SJSA1 (cell line): Measurements from ENCODE around the gene ANKRD44. TPM values are rescaled to one million over a fixed set of nuclear protein-coding genes. Genes with fewer than 3 reads are reported as not detected.

ENCODE experiments used
- DNase-seq, 2 experiments: peaks; one replicate each; pipeline ENCODE4 v3.0.0-alpha.2; 2015 to 2020; ENCODE audit warnings: low spot score in 2 of 2, low read depth in 1 of 2
- H3K27ac ChIP-seq: fragments of 250-450 bp; sonication (Bioruptor Pico); 2 replicates; pipeline ENCODE4 v1.5.1; 2020; ENCODE audit warnings: mild to moderate bottlenecking, moderate library complexity
- H3K27me3 ChIP-seq: fragments of 250-450 bp; sonication (Bioruptor Pico); replicated peaks from 2 replicates; pipeline ENCODE4 v1.5.1; 2020; ENCODE audit warnings: mild to moderate bottlenecking, moderate library complexity
- H3K36me3 ChIP-seq: fragments of 250-450 bp; sonication (Bioruptor Pico); 2 replicates; pipeline ENCODE4 v1.5.1; 2020; ENCODE audit warnings: mild to moderate bottlenecking
- H3K4me1 ChIP-seq: fragments of 250-450 bp; sonication (Bioruptor Pico); replicated peaks from 2 replicates; pipeline ENCODE4 v1.6.1; 2021; ENCODE audit warnings: mild to moderate bottlenecking
- H3K4me3 ChIP-seq: fragments of 250-450 bp; sonication (Bioruptor Pico); 2 replicates; pipeline ENCODE4 v1.5.1; 2020; ENCODE audit warnings: mild to moderate bottlenecking
- H3K9me3 ChIP-seq: fragments of 250-450 bp; sonication (Bioruptor Pico); replicated peaks from 2 replicates; pipeline ENCODE4 v1.5.1; 2020; ENCODE audit warnings: mild to moderate bottlenecking
- total RNA-seq: library from RNA; depleted of rRNA; stranded (reverse); fragments of >200 nt; shearing (Covaris generic); gene quantifications from 2 replicates; pipeline ENCODE4 v1.2.3, GENCODE V29; 2014

ANKRD44 gene
- total RNA-seq, 1 experiment from 2014 or later: 15.5 TPM

DNA sequence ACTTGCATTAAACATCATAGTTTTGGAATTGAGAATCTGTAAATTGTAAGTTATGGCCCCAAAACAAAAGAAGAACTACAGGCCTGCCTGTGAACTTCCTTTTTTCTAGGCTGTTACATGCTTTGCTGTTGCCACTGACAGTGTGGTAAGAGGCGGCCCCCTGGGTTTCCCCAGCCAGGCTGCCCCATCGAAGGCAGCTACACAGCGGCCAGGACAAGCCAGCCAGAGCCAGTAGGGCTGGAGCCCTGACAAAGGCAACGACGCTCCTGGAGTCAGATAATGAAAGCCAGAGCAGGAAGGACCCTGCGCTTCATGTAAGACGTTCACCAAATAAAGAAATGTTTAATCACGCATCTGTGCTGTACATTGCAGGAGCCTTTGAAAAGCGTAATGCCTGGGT, 55.0 kb downstream of the ANKRD44 start:
- Histone ChIP-seq H3K27me3 (no peaks in the 10 kb centered on the region), H3K27ac (peak overlapping the region; percentile 27), H3K9me3 (no peaks in the 10 kb centered on the region), H3K36me3 (no peaks in the 10 kb centered on the region), H3K4me3 (no peak overlapping the region), H3K4me1 (peaks cover 20% of the 10 kb centered on the region)
- peak; percentile 57 to 64 for DNase-seq

DNA sequence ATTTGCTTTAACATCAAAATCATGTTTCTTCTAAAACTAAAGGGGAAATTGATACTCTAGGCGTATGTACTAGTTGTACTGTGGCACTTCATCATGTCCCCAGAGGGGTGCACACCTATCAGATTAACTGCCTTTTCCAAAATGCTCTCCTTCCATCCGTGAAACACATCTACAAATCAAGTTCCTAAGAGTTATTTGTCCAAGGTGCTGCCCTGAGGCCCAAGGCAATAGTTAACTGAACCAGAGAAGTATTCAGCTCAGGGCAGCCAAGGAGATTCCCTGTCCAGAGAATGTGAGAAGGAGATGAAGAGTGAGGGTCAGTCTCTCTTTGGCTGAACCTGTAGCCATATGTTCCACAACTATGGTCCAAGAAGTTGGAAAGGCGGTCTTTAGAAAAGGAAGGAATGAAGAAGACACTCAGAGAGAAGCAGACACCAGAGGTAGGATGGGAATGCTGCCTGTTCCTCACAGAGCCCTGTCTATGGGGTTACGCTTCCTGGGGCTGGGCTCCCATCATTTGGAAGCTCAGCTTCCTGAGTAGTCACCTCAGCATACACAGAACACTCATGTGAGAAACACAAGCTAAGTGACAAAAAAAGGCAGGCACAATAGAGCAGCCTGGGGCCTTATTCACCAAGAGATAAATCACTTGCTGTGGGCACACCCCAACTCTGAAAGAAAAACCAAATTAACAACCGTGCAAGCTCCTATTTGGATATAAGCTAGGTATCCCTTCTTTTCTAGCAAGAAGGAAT, 55.6 kb downstream of the ANKRD44 start:
- Histone ChIP-seq H3K9me3 (no peaks in the 10 kb centered on the region), H3K27ac (0 out of 2 replicates have a peak overlapping the region, but pooled peaks have one; percentile 27), H3K4me3 (no peak overlapping the region), H3K27me3 (no peaks in the 10 kb centered on the region), H3K36me3 (no peaks in the 10 kb centered on the region), H3K4me1 (peaks cover 20% of the 10 kb centered on the region)
- DNase-seq: no peak

DNA sequence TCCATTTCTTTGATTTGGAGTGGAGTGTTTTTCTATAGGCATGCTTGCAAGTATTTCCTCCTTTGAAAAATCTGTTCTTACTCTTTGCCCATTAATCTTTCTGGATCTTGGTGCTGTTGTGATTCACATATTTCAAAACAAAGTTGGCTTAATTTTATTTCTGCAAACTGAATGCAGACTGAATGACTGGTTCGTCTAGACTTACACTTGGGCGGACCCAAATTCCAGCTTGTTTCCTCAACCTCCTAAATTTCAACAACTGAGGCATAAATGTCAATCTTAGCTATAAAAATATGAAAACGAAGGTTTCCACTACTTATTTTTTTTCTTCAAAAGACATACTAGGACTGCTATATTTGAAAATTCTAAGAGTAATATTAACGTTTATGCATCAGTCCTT, 59.0 kb downstream of the ANKRD44 start:
- Histone ChIP-seq H3K36me3 (no peaks in the 10 kb centered on the region), H3K4me3 (no peak overlapping the region), H3K9me3 (no peaks in the 10 kb centered on the region), H3K4me1 (peaks cover 20% of the 10 kb centered on the region), H3K27me3 (no peaks in the 10 kb centered on the region), H3K27ac (no peak overlapping the region)
- DNase-seq: no peak

DNA sequence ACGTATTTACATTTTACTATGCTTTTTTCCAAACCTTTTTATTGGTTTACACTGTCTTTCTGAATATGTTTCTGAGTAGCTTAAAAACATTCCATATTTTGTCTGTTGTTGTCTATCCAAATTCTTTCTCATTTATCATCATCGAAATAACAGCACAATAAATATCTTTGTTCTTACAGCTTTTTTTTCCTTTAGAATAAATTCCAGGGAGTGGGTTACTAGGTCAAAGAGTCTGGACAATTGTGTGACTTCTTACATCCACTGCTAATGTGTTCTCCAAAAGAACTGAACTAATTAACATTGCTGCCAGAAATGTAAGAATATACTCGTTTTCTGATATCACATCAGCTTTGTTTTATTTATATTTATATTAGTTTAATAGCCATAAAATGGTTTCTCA, 59.4 kb downstream of the ANKRD44 start:
- H3K27ac ChIP-seq: no peak overlapping the region
- no peak for DNase-seq
- peaks cover 20% of the 10 kb centered on the region for H3K4me1 ChIP-seq
- no peaks in the 10 kb centered on the region for H3K36me3 ChIP-seq
- H3K9me3 ChIP-seq: no peaks in the 10 kb centered on the region
- H3K27me3 ChIP-seq: no peaks in the 10 kb centered on the region
- H3K4me3 ChIP-seq: no peak overlapping the region

DNA sequence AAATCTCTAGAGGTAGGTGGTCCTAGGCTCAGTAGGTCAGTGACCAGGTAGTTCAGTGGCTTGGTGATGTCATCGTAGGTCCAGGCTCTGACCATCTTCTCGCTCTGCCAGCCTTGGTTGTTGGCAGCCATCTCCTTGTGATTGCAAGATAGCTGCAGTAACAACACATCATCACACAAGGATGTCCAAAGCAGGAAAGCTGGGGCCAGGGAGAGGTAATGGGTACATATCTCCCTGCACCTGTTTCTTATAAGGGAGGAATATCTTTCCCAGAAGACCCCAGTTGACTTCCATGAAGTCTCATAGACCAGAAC, 60.5 kb downstream of the ANKRD44 start:
- Histone ChIP-seq H3K27ac (no peak overlapping the region), H3K4me1 (peaks cover 13% of the 10 kb centered on the region), H3K9me3 (no peaks in the 10 kb centered on the region), H3K27me3 (no peaks in the 10 kb centered on the region), H3K36me3 (no peaks in the 10 kb centered on the region), H3K4me3 (no peak overlapping the region)
- DNase-seq: no peak

DNA sequence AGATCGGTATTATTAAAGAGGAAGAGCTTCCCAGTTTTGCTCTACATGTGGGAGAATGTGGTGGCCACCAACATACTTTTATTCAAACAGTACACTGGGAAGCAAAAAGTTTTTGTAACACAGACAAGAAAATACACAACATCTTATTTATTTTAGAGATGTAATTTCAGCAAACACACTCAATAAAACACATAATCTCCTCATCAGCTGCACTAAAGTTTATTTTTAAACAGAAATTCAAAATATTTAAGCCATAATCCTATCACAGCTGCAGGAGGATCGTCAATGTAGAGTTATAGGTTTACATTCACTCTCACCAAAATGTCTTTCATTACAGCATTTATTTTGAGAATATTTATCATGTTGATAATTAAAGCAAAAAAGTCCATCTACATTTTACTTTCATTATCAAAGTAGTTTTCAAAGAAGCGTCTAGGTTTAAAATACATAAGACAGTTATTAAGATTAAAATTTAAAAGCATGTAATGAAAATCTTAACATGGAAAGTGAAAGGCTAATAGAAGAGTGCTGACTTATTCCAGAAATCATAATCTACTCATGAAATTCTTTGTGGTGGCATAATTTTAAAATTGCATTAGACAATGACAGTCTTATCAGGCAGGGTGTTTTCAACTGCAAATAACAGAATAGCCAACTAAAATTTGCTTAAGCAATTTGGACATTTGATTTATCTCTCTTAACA, 61.0 kb downstream of the ANKRD44 start:
- no peaks in the 10 kb centered on the region for H3K27me3 ChIP-seq
- H3K9me3 ChIP-seq: no peaks in the 10 kb centered on the region
- H3K4me1 ChIP-seq: peaks cover 9% of the 10 kb centered on the region
- H3K36me3 ChIP-seq: no peaks in the 10 kb centered on the region
- no peak overlapping the region for H3K4me3 ChIP-seq
- no peak overlapping the region for H3K27ac ChIP-seq
- DNase-seq: no peak

DNA sequence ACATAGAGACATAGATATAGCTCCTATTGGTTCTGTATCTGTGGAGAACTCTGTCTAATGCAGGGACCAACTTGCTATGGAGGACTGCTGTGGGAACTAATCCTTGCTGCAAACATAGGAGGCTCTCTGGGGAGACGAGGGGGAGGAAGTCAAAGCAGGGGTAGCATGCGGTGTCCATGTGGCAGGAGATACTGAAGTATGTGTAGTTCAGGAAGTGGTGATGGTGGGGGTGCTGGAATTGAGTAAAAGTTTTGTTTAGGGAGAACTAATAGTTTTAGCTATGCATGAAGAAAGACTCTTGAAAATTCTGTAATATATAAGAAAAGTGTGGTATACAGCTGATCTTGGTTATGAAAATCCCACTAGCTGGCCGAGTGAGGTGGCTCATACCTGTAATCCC, 62.0 kb downstream of the ANKRD44 start:
- no peak overlapping the region for H3K27ac ChIP-seq
- no peaks in the 10 kb centered on the region for H3K36me3 ChIP-seq
- no peak overlapping the region for H3K4me3 ChIP-seq
- DNase-seq: no peak
- H3K9me3 ChIP-seq: no peaks in the 10 kb centered on the region
- no peaks in the 10 kb centered on the region for H3K27me3 ChIP-seq
- H3K4me1 ChIP-seq: peaks cover 9% of the 10 kb centered on the region

DNA sequence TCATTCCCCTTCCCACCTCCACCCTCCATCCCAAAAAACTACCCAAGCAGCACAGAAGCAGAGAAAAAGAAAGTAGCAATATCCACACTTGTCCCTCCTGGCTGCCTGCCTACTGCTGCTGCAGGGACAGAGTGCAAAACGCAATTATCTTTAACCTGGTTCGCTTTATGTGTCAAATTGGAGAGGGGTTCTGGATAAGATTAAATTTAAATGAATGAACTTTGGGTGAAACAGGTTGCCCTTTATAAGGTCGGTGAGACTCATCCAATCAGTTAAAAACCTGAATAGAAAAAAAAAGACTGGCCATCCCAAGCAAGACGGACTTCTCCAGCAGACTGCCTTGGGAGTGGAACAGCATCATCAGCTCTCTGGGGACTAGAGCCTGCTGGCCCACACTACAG, 62.6 kb downstream of the ANKRD44 start:
- Histone ChIP-seq H3K4me1 (peaks cover 9% of the 10 kb centered on the region), H3K27ac (no peak overlapping the region), H3K4me3 (no peak overlapping the region), H3K27me3 (no peaks in the 10 kb centered on the region), H3K36me3 (no peaks in the 10 kb centered on the region), H3K9me3 (no peaks in the 10 kb centered on the region)
- no peak for DNase-seq

DNA sequence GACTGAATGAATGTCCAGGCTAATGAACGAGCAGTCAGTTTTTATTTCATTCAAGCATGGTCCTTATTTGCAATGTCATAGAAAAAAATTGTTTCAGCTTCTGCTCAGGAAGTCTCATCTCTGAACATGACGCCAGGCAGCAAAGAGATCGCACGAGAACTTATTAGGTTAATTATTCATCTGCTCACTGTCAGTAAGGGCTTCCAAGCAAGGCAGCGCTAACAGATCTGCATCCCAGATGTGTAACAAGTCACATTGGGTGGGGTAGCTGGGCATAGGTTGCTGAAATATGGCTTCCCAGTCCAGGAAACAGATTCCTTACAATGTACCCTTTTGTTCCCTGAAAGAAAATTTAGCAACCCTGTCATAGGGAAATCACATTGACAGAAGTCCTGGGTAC, 63.5 kb downstream of the ANKRD44 start:
- Histone ChIP-seq H3K4me3 (no peak overlapping the region), H3K9me3 (no peaks in the 10 kb centered on the region), H3K36me3 (no peaks in the 10 kb centered on the region), H3K4me1 (peaks cover 7% of the 10 kb centered on the region), H3K27me3 (no peaks in the 10 kb centered on the region), H3K27ac (no peak overlapping the region)
- no peak for DNase-seq

DNA sequence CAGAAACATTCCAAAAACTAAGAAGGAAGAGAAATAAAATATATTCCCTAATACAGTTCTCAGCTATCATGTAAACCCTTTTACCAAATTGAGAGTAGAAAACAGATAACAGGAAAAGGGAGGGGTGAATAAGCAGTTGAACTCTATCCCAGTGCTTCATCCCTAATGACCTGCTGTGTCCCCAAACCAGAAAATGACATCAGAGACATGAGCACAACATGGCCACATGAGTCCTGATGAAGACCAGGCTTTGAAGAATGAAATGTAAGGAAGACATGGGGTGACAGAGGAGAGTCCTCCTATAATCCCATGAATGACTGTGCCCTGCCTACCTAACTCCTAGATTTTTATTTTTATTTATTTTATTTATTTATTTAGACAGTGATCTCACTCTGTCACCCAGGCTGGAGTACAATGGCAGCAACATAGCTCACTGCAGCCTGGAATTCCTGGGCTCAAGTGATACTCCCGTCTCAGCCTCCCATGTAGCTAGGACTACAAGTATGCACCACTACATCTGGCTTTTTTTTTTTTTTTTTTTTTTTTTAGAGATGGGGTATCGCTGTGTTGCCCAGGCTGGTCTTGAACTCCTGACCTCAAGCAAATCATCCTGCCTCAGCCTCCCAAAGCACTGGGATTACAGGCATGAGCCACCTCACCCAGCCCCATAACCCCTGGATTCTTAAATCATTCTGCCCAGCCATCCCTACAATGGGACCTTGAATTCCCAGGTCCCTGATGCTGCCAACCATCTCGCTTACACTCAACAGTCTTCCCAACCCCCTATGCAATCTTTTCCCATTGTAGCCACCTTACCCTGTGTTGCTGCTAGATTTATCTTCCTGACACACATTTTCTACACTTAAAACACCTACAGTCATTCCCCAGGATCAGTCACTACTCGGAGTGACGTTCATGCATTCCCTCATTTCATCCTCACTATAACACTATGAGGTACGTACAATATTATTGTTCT, 64.5 kb downstream of the ANKRD44 start:
- H3K4me1 ChIP-seq: peaks cover 7% of the 10 kb centered on the region
- peak; percentile 25 to 50 for DNase-seq
- no peaks in the 10 kb centered on the region for H3K36me3 ChIP-seq

DNA sequence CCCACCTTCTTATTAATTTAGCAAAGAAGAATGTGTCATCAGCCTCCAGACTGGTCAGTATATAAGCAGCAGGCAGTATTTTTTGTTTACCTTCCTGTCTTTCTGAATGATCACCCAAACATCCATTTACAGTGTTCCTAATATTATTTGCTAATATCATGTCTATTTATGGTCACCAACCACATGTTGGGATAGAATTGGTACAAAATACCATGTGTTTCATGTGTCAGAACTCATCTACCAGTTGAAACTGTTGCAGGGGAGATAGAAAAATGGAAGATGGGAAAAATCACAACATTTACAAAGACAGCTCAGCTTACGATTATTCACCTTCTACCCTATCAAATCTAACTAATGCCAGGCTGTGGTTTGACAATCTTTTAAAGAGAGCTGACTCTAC, 66.2 kb downstream of the ANKRD44 start:
- Histone ChIP-seq H3K36me3 (no peaks in the 10 kb centered on the region), H3K9me3 (no peaks in the 10 kb centered on the region), H3K27ac (no peak overlapping the region), H3K4me3 (no peak overlapping the region), H3K27me3 (no peaks in the 10 kb centered on the region), H3K4me1 (peaks cover 7% of the 10 kb centered on the region)
- DNase-seq: no peak

More for the DNA sequence above, 64.5 kb downstream of the ANKRD44 start:
- H3K9me3 ChIP-seq: no peaks in the 10 kb centered on the region
- H3K4me3 ChIP-seq: no peak overlapping the region
- H3K27me3 ChIP-seq: no peaks in the 10 kb centered on the region
- H3K27ac ChIP-seq: no peak overlapping the region

DNA sequence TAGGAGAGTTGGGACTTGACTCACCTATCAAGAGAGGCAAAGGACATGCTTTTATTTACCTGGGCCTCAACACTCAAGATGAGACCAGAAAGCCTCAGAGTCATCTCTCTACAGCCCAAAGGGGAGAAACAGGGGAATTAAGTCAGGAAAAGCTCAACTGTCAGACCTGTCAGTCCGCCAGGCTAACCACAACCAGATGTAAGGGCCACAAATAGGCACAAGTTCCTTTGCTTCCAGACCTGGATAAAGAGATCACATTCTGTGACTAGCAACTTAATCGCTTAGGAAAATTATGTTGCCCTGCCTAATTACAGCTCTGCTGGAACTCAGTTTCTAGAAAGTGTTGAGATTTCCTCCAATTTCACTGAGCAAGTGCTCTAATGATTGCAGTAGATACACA, 67.9 kb downstream of the ANKRD44 start:
- Histone ChIP-seq H3K4me3 (no peak overlapping the region), H3K36me3 (no peaks in the 10 kb centered on the region), H3K9me3 (no peaks in the 10 kb centered on the region), H3K27me3 (no peaks in the 10 kb centered on the region), H3K4me1 (peaks cover 12% of the 10 kb centered on the region), H3K27ac (no peak overlapping the region)
- no peak for DNase-seq

DNA sequence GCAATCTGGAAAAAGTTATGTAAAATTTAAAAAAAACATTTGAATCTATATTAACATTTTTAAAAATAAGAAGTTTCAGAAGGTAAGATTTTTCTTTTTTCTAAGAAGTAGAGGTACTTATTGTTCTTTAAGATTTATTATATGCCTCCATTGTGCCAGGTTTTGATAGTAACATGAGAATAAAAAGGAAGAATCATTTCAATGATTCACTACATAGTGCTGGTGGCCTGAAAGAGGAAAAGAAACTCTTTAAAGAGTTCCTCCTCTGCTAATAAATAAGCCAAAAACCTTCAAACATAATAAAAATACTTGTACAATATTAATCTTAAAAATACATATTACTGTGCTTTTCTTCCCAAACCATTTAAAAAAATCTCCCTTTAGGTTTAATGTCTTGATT, 69.0 kb downstream of the ANKRD44 start:
- no peak for DNase-seq
- Histone ChIP-seq H3K27me3 (no peaks in the 10 kb centered on the region), H3K9me3 (no peaks in the 10 kb centered on the region), H3K36me3 (no peaks in the 10 kb centered on the region), H3K4me1 (peaks cover 12% of the 10 kb centered on the region), H3K4me3 (no peak overlapping the region), H3K27ac (no peak overlapping the region)

DNA sequence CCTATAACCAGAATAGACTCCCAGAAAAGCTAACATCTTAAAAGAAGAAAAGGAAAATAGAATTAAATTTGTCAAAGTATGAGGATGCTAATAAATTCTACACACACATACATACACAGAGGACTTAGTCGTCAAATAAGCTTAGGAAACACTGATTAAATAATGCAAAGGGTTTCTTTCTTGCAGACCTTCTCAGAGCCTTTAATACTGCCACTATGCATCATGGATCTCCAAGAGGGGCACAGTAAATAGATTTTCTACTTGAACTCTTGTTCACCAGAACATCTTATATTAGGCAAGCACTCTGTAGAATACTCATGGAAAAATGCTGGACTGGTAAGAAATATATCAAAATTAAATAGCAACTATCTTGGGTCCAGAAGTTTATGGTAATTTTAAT, 69.4 kb downstream of the ANKRD44 start:
- no peaks in the 10 kb centered on the region for H3K27me3 ChIP-seq
- DNase-seq: no peak
- peaks cover 10% of the 10 kb centered on the region for H3K4me1 ChIP-seq
- H3K9me3 ChIP-seq: no peaks in the 10 kb centered on the region
- no peak overlapping the region for H3K27ac ChIP-seq
- no peaks in the 10 kb centered on the region for H3K36me3 ChIP-seq
- H3K4me3 ChIP-seq: no peak overlapping the region
